PC-3 (cell line): Measurements from ENCODE around the gene TEX13A. TPM values are rescaled to one million over a fixed set of nuclear protein-coding genes. Genes with fewer than 3 reads are reported as not detected.
"Not testable (repeated sequence)": the region's sequence is repeated elsewhere in the genome, so short reads cannot be mapped to it uniquely, and the experiment has no call there.

Experiments
- ATAC-seq: fragments of 200-7000 bp; cut with Tn5 transposase; 2 replicates; pipeline ENCODE4 v1.9.1; 2020; ENCODE audit warnings: mild to moderate bottlenecking, moderate library complexity
- BruUV-seq: library from RNA; stranded (reverse); fragments of 400-500 nt; replicated peaks from 2 replicates; lab custom pipeline; 2021; lab: Mats Ljungman, UMichigan
- CTCF ChIA-PET: fragments of 300-600 bp; sonication (Branson Sonifier 250); formaldehyde crosslinking; loops from one replicate; lab custom pipeline; 2022; ENCODE audit warnings: antibody characterized with exemption; lab: Charles Lee
- POLR2A ChIA-PET: fragments of 300-600 bp; sonication (Branson Sonifier 250); formaldehyde crosslinking; loops from one replicate; lab custom pipeline; 2022; ENCODE audit warnings: antibody characterized with exemption; ENCODE audit not compliant: unreplicated experiment; lab: Charles Lee
- DNase-seq: peaks from one replicate; pipeline ENCODE4 v3.0.0-alpha.2; 2015
- H2AFZ ChIP-seq: fragments of 300-600 bp; sonication (generic); 2 replicates; pipeline ENCODE4 v1.6.0; 2016; ENCODE audit warnings: antibody characterized with exemption, low read length
- H3F3A ChIP-seq: fragments of 300-600 bp; sonication (generic); one replicate; pipeline ENCODE4 v1.6.0; 2017; ENCODE audit warnings: antibody characterized with exemption, low read length, control low read depth, mild to moderate bottlenecking; ENCODE audit not compliant: unreplicated experiment
- H3K27ac ChIP-seq: fragments of 300-600 bp; sonication (generic); 2 replicates; pipeline ENCODE4 v1.5.1; 2016; ENCODE audit warnings: mild to moderate bottlenecking, low read length
- H3K27me3 ChIP-seq: fragments of 300-600 bp; sonication (generic); 2 replicates; pipeline ENCODE4 v1.6.1; 2016; ENCODE audit warnings: low read length, mixed read lengths
- H3K36me3 ChIP-seq: fragments of 300-600 bp; sonication (generic); 2 replicates; pipeline ENCODE4 v1.6.1; 2016; ENCODE audit warnings: low read depth, mixed run types, low read length, mixed read lengths
- H3K4me1 ChIP-seq: fragments of 300-600 bp; sonication (generic); 2 replicates; pipeline ENCODE4 v1.5.1; 2016; ENCODE audit warnings: low read length; ENCODE audit not compliant: insufficient read depth
- H3K4me2 ChIP-seq: fragments of 300-600 bp; sonication (generic); 2 replicates; pipeline ENCODE4 v1.6.0; 2016; ENCODE audit warnings: low read length
- H3K4me3 ChIP-seq: fragments of 300-600 bp; sonication (generic); 2 replicates; pipeline ENCODE4 v1.5.1; 2016; ENCODE audit warnings: mild to moderate bottlenecking, low read length, mixed read lengths
- H3K79me2 ChIP-seq: fragments of 300-600 bp; sonication (generic); 2 replicates; pipeline ENCODE4 v1.6.1; 2017; ENCODE audit warnings: low read length, mixed read lengths
- H3K9ac ChIP-seq: fragments of 300-600 bp; sonication (generic); 2 replicates; pipeline ENCODE4 v1.6.0; 2016; ENCODE audit warnings: mild to moderate bottlenecking, low read length
- H3K9me2 ChIP-seq: fragments of 300-600 bp; sonication (generic); replicated peaks from 2 replicates; pipeline ENCODE4 v1.6.1; 2016; ENCODE audit warnings: mixed run types, low read length, mixed read lengths
- H3K9me3 ChIP-seq: fragments of 300-600 bp; sonication (generic); 2 replicates; pipeline ENCODE4 v1.6.1; 2016; ENCODE audit warnings: low read length, mixed read lengths
- H4K20me1 ChIP-seq: fragments of 300-600 bp; sonication (generic); 2 replicates; pipeline ENCODE4 v1.6.1; 2016; ENCODE audit warnings: low read length, mixed read lengths
- CTCF ChIP-seq: fragments of 300-600 bp; sonication (generic); conservative IDR thresholded peaks from 2 replicates; pipeline ENCODE4 v1.5.1; 2017; ENCODE audit warnings: antibody characterized with exemption, low read depth, mild to moderate bottlenecking, low read length
- EZH2 ChIP-seq: fragments of 300-600 bp; sonication (generic); IDR thresholded peaks from one replicate; pipeline ENCODE4 v1.6.1; 2017; ENCODE audit warnings: antibody characterized with exemption, mild to moderate bottlenecking, low read length; ENCODE audit not compliant: unreplicated experiment
- EZH2phosphoT487 ChIP-seq: fragments of 300-600 bp; sonication (generic); IDR thresholded peaks from 2 replicates; pipeline ENCODE4 v1.6.1; 2018; ENCODE audit warnings: mild to moderate bottlenecking, antibody characterized with exemption, low read length, borderline replicate concordance
- intact Hi-C: fragments of 100-400 bp; cut with micrococcal nuclease; formaldehyde crosslinking; loops from 2 replicates; pipeline ENCODE4 v1.9.0; 2023
- total RNA-seq: library from RNA; depleted of rRNA; stranded (reverse); fragments of >200 nt; gene quantifications from 2 replicates; pipeline ENCODE4 v1.2.3, GENCODE V29; 2014

Gene TEX13A
- total RNA-seq, 1 experiment from 2014 or later = not detected

GRCh38 chrX:105263171-105263570, 42.7 kb upstream of the TEX13A start:
- Histone ChIP-seq H3K36me3 (no peaks in the 10 kb centered on the region), H3K4me1 (no peaks in the 10 kb centered on the region), H4K20me1 (no peaks in the 10 kb centered on the region), H3K9me2 (no peaks in the 10 kb centered on the region), H3F3A (no peaks in the 10 kb centered on the region), H3K4me3 (no peak overlapping the region), H3K9me3 (no peaks in the 10 kb centered on the region), H2AFZ (no peak overlapping the region), H3K4me2 (no peak overlapping the region), H3K27me3 (no peaks in the 10 kb centered on the region), H3K79me2 (no peaks in the 10 kb centered on the region), H3K27ac (no peak overlapping the region), H3K9ac (no peak overlapping the region)
- POLR2A ChIA-PET = no interaction called here
- ATAC-seq = no peak
- intact Hi-C loops = no loop called here
- no TSS peak for BruUV-seq
- CTCF ChIA-PET = no interaction called here
- peak; percentile 59 for DNase-seq
- TF ChIP-seq CTCF (no peak), EZH2 (no peak), EZH2phosphoT487 (no peak)

DNA sequence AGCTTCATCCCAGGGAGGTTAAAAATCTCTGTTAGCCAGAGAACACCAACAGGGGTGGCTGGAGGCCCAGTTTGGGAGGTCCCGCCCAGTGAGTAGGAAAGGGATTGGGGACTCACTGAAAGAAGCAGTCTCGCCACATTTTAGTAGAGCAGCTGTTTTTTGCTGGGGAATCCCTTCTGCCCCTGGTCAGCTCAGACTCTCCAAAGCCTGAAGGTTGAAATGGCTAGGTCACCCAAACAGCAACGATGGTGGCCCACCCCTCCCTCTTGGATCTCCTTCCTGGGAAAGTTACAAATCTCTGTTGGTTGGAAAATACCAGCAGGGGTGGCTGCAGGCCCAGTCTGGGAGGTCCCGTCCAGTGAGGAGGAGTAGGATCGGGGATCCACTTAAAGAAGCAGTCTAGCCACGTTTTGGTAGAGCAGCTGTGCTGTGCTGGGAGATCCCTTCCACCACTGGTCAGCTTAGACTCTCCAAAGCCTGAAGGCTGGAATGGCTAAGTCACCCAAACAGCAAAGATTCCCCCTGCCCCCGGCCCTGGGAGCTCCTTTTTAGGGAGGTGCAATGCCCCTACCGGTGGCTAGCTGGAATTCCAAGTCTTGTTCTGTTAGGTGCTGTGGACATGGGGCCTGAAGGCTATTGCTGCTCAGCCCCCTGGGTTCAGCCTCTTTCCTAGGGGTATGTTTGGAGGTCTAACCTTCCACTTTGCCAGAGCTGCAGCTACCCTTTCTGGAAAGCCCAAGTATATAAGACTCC, 40.0 kb upstream of the TEX13A start:
- no peaks in the 10 kb centered on the region for H3K27me3 ChIP-seq
- DNase-seq (no peak), ATAC-seq (no peak)
- no peak overlapping the region for H2AFZ ChIP-seq
- H4K20me1 ChIP-seq = no peaks in the 10 kb centered on the region
- H3K4me1 ChIP-seq = no peaks in the 10 kb centered on the region
- H3K36me3 ChIP-seq = no peaks in the 10 kb centered on the region
- no peak overlapping the region for H3K9ac ChIP-seq
- POLR2A ChIA-PET = no interaction called here
- BruUV-seq = no TSS peak
- H3K4me2 ChIP-seq = no peak overlapping the region
- H3K79me2 ChIP-seq = no peaks in the 10 kb centered on the region
- intact Hi-C loops = no loop called here
- H3F3A ChIP-seq = no peaks in the 10 kb centered on the region
- TF ChIP-seq CTCF (no peak), EZH2 (no peak), EZH2phosphoT487 (no peak)
- H3K4me3 ChIP-seq = no peak overlapping the region
- H3K9me3 ChIP-seq = no peaks in the 10 kb centered on the region
- CTCF ChIA-PET = no interaction called here
- no peaks in the 10 kb centered on the region for H3K9me2 ChIP-seq
- H3K27ac ChIP-seq = no peak overlapping the region

- Histone ChIP-seq H3K9me3 (no peaks in the 10 kb centered on the region), H3K27me3 (no peaks in the 10 kb centered on the region), H2AFZ (no peak overlapping the region), H3F3A (no peaks in the 10 kb centered on the region), H3K9me2 (no peaks in the 10 kb centered on the region), H3K4me2 (no peak overlapping the region), H3K4me3 (no peak overlapping the region), H3K36me3 (no peaks in the 10 kb centered on the region), H3K27ac (no peak overlapping the region), H3K4me1 (no peaks in the 10 kb centered on the region), H3K79me2 (no peaks in the 10 kb centered on the region), H3K9ac (no peak overlapping the region), H4K20me1 (no peaks in the 10 kb centered on the region)
- peak; percentile 10 for DNase-seq
- ChIA-PET POLR2A (no interaction called here), CTCF (no interaction called here)
- BruUV-seq = no TSS peak
- intact Hi-C loops = no loop called here
- ATAC-seq = no peak
- TF ChIP-seq CTCF (no peak), EZH2 (no peak), EZH2phosphoT487 (no peak)
Measured at GRCh38 chrX:105241056-105241455, 20.6 kb upstream of the TEX13A start.

DNA sequence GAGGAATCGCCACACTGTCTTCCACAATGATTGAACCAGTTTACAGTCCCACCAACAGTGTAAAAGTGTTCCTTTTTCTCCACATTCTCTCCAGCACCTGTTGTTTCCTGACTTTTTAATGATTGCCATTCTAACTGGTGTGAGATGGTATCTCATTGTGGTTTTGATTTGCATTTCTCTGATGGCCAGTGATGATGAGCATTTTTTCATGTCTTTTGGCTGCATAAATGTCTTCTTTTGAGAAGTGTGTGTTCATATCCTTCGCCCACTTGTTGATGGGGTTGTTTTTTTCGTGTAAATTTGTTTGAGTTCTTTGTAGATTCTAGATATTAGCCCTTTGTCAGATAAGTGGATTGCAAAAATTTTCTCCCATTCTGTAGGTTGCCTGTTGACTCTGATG, 16.9 kb upstream of the TEX13A start:
- ATAC-seq, CTCF ChIA-PET, H3F3A ChIP-seq, H3K4me2 ChIP-seq, H3K27me3 ChIP-seq, H3K27ac ChIP-seq, H3K9me3 ChIP-seq, POLR2A ChIA-PET, BruUV-seq, intact Hi-C loops, DNase-seq, H3K4me1 ChIP-seq, H3K4me3 ChIP-seq, H3K9ac ChIP-seq, H3K79me2 ChIP-seq, H3K9me2 ChIP-seq, H4K20me1 ChIP-seq, H2AFZ ChIP-seq, H3K36me3 ChIP-seq: not testable (repeated sequence)
